GM18858 (cell line): ENCODE data around the gene NEK5.

Source experiments
- ATAC-seq: cut with Tn5 transposase; IDR thresholded peaks from one replicate; pipeline ENCODE4 v1.9.1; 2021; ENCODE audit not compliant: unreplicated experiment

NEK5 gene

GRCh38 chr13:51995677-51996551 lies 133.0 kb downstream of the NEK5 start:
- ATAC-seq = no peak

DNA sequence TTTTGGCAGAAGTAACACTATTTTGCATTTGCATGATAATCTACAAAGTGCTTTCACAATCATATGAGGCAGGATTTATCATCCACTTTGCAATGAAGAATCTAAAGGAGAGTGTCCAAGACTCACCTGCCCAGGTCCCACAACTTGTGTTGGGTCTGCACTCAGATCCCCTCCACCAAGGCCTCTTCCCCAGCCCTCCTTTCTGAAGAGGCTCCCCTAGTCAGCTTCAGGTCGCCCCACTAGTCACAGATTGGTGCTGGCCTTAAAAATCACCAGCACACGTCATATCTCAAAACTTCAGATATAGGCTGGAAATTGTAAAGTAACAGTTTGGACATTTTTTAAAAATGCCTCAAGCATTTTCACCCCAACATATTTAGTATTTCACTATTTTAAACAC lies 135.2 kb downstream of the NEK5 start:
- ATAC-seq = no peak

DNA sequence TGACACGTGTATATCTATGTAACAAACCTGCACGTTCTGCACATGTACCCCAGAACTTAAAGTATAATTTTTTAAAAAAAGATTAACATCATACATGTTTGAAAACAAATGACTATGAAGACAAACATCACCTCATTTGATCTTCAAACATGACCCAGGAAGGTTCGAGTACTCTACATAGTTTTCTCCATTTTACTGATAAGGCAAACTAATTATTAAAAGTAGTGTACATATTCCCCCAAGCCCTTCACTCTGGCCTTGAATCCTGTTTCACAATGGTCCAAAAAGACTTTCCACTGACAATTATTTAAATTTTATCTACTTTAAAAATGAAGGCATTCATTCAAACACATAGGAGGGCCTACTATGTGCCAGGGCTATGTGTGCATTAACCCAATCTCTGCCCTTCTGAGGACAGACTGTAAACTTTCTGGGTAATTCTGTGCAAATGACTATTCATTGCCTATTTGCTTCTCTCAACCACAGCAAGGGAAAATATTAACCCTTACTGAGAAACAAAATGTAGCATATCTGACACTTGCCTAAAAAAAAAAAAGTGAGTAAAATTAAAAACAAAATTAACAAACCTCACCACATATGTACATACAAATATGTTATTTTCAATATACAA lies 139.8 kb downstream of the NEK5 start:
- ATAC-seq = no peak
